HEK293 (cell line): ENCODE results near the gene MRPL41.
"Not testable (repeated sequence)": the region's sequence is repeated elsewhere in the genome, so short reads cannot be mapped to it uniquely, and the experiment has no call there.

Experiments used
- CTCF ChIA-PET: fragments of 350-600 bp; formaldehyde crosslinking; extraction: SDS; loops from one replicate; lab custom pipeline; 2021; ENCODE audit warnings: antibody characterized with exemption; lab: Yijun Ruan, JAX
- POLR2A ChIA-PET: fragments of 300-600 bp; formaldehyde crosslinking; extraction: SDS; loops from one replicate; lab custom pipeline; 2020; ENCODE audit warnings: antibody characterized with exemption, inconsistent platforms; lab: Yijun Ruan, JAX
- H3K27ac ChIP-seq: fragments of 200-500 bp; sonication (Bioruptor generic); 2 replicates; pipeline ENCODE4 v1.5.1; 2014; ENCODE audit warnings: low read depth, low read length, control low read depth, inconsistent platforms; ENCODE audit errors: extremely low read depth
- H3K36me3 ChIP-seq, 2 experiments: fragments of 200-500 bp in 1 of 2; sonication (Bioruptor generic) in 1 of 2; 1 replicate in 1 of 2; 2 replicates in 1 of 2; pipeline ENCODE4 v1.5.1; 2014 to 2017; ENCODE audit warnings: inconsistent platforms in 2 of 2, low read length in 2 of 2; ENCODE audit not compliant: control insufficient read depth in 2 of 2, insufficient read depth in 1 of 2
- H3K4me1 ChIP-seq: fragments of 200-500 bp; sonication (Bioruptor generic); 2 replicates; pipeline ENCODE4 v1.5.1; 2014; ENCODE audit warnings: mild to moderate bottlenecking, low read length, inconsistent platforms; ENCODE audit not compliant: control insufficient read depth, insufficient read depth
- H3K4me3 ChIP-seq: 2 replicates; pipeline ENCODE4 v1.5.1; 2011; ENCODE audit warnings: low read depth, mild to moderate bottlenecking, control low read depth, low read length, moderate library complexity
- H3K9me3 ChIP-seq: fragments of 200-500 bp; sonication (Bioruptor generic); 2 replicates; pipeline ENCODE4 v1.5.1; 2014; ENCODE audit warnings: low read depth, low read length, inconsistent platforms; ENCODE audit not compliant: control insufficient read depth, insufficient read depth
- EGR2 ChIP-seq: fragments of 450-650 bp; formaldehyde crosslinking; IDR thresholded peaks from 2 replicates; pipeline ENCODE4 v1.5.1; 2016; ENCODE audit warnings: low read depth, missing biosample characterization, missing genetic modification characterization
- GLIS1 ChIP-seq: fragments of 450-650 bp; formaldehyde crosslinking; IDR thresholded peaks from 2 replicates; pipeline ENCODE4 v1.5.1; 2016; ENCODE audit warnings: missing biosample characterization, missing genetic modification characterization
- HOXA7 ChIP-seq: sonication (generic); formaldehyde crosslinking; IDR thresholded peaks from 2 replicates; pipeline ENCODE4 v1.8.1; 2022; ENCODE audit warnings: missing genetic modification reagents, borderline replicate concordance
- HOXD13 ChIP-seq: sonication (generic); formaldehyde crosslinking; IDR thresholded peaks from 2 replicates; pipeline ENCODE4 v1.8.0; 2022; ENCODE audit warnings: missing genetic modification reagents, borderline replicate concordance
- IKZF3 ChIP-seq: fragments of 450-650 bp; IDR thresholded peaks from 2 replicates; pipeline ENCODE4 v1.5.0; 2018; ENCODE audit warnings: missing biosample characterization, mild to moderate bottlenecking, missing genetic modification characterization, moderate library complexity
- KLF8 ChIP-seq: fragments of 450-650 bp; formaldehyde crosslinking; IDR thresholded peaks from 2 replicates; pipeline ENCODE4 v1.5.1; 2016; ENCODE audit warnings: missing biosample characterization, missing genetic modification characterization
- SCRT2 ChIP-seq: fragments of 450-650 bp; formaldehyde crosslinking; IDR thresholded peaks from 2 replicates; pipeline ENCODE4 v1.5.1; 2016; ENCODE audit warnings: missing biosample characterization, missing genetic modification characterization
- ZBTB17 ChIP-seq: fragments of 450-650 bp; formaldehyde crosslinking; IDR thresholded peaks from 2 replicates; pipeline ENCODE4 v1.5.1; 2016; ENCODE audit warnings: missing biosample characterization, missing genetic modification characterization
- ZFHX2 ChIP-seq: fragments of 450-650 bp; formaldehyde crosslinking; conservative IDR thresholded peaks from 2 replicates; pipeline ENCODE4 v1.5.1; 2016; ENCODE audit warnings: missing biosample characterization, missing genetic modification characterization
- ZNF169 ChIP-seq: fragments of 450-650 bp; formaldehyde crosslinking; IDR thresholded peaks from 2 replicates; pipeline ENCODE4 v1.5.1; 2016; ENCODE audit warnings: missing biosample characterization, missing genetic modification characterization
- ZNF19 ChIP-seq: fragments of 450-650 bp; formaldehyde crosslinking; IDR thresholded peaks from 2 replicates; pipeline ENCODE4; 2016; ENCODE audit warnings: missing biosample characterization, missing genetic modification characterization, low read depth
- ZNF214 ChIP-seq: fragments of 450-650 bp; formaldehyde crosslinking; IDR thresholded peaks from 2 replicates; pipeline ENCODE4 v1.5.1; 2017; ENCODE audit warnings: missing biosample characterization, mild to moderate bottlenecking, missing genetic modification characterization, borderline replicate concordance
- ZNF223 ChIP-seq: fragments of 450-650 bp; formaldehyde crosslinking; IDR thresholded peaks from 2 replicates; pipeline ENCODE4 v1.5.1; 2016; ENCODE audit warnings: missing biosample characterization, missing genetic modification characterization
- ZNF266 ChIP-seq: fragments of 450-650 bp; formaldehyde crosslinking; IDR thresholded peaks from 2 replicates; pipeline ENCODE4 v1.5.1; 2016; ENCODE audit warnings: missing biosample characterization, missing genetic modification characterization, low read depth
- ZNF366 ChIP-seq: fragments of 450-650 bp; formaldehyde crosslinking; conservative IDR thresholded peaks from 2 replicates; pipeline ENCODE4 v1.5.1; 2016; ENCODE audit warnings: missing biosample characterization, missing genetic modification characterization
- ZNF549 ChIP-seq: fragments of 450-650 bp; IDR thresholded peaks from 2 replicates; pipeline ENCODE4 v1.5.1; 2018; ENCODE audit warnings: missing biosample characterization, missing genetic modification characterization, mild to moderate bottlenecking, inconsistent platforms, moderate library complexity
- ZNF610 ChIP-seq: fragments of 450-650 bp; formaldehyde crosslinking; IDR thresholded peaks from 2 replicates; pipeline ENCODE4 v1.5.1; 2016; ENCODE audit warnings: missing biosample characterization, missing genetic modification characterization, borderline replicate concordance
- ZNF837 ChIP-seq: fragments of 450-650 bp; formaldehyde crosslinking; IDR thresholded peaks from 2 replicates; pipeline ENCODE4 v1.5.1; 2016; ENCODE audit warnings: missing biosample characterization, missing genetic modification characterization
- TF ChIP-seq, protein P1 (sequence below): fragments of 450-650 bp; formaldehyde crosslinking; IDR thresholded peaks from 2 replicates; pipeline ENCODE4 v1.5.1; 2017; ENCODE audit warnings: missing biosample characterization, missing genetic modification characterization
- TF ChIP-seq, protein P2 (sequence below): fragments of 450-650 bp; formaldehyde crosslinking; IDR thresholded peaks from 2 replicates; pipeline ENCODE4 v1.5.1; 2016; ENCODE audit warnings: missing biosample characterization, missing genetic modification characterization

MRPL41 gene

DNA sequence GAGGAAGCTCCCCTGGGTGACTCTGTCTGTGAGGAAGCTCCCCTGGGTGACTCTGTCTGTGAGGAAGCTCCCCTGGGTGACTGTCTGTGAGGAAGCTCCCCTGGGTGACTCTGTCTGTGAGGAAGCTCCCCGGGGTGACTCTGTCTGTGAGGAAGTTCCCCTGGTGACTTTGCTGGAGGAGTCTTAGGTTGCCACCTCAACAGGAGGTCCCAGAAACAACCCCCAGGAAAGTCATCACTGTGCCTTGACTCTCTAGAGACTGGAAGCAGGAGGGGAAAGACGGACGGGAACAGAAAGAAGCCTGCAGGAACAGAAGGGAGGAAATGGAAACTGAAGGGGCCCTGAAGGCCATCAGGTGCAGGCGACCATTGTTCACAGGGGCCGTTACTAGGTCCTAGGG lies 16.8 kb downstream of the MRPL41 start:
- H3K9me3 ChIP-seq, CTCF ChIA-PET, POLR2A ChIA-PET, H3K27ac ChIP-seq: not testable (repeated sequence)
- TF ChIP-seq GLIS1 (tag by site-specific recombination) = peak; percentile 68
- TF ChIP-seq, all 188 proteins: peak for 1; not testable (repeated sequence) for 187
- peaks cover 10 to 45% of the 10 kb centered on the region in 2 experiments for H3K36me3 ChIP-seq
- not testable (repeated sequence) for H3K4me1 ChIP-seq, H3K4me3 ChIP-seq

DNA sequence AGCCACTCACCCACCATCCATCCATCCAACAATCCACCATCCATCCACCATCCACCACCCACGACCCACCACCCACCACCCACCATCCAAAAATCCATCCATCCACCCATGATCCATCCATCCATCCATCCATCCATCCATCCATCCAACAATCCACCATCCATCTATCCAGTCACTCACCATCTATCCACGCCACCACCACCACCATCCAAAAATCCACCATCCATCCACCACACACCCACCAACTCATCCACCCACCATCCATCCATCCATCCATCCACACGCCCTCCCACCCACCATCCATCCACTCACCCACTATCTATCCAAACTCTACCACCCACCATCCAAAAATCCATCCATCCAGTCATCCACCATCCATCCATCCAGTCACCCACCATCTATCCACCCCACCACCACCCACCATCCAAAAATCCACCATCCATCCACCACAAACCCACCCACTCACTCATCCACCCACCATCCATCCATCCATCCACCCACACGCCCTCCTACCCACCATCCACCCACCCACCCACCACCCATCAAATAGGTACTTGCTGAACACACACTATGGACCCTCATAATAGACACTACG lies 18.0 kb downstream of the MRPL41 start:
- no peaks in the 10 kb centered on the region for H3K9me3 ChIP-seq
- TF ChIP-seq ZNF266 (tag by site-specific recombination) (0 out of 2 replicates have a peak, but pooled peaks have one; percentile 21), EGR2 (tag by site-specific recombination) (peak; percentile 100), ZFHX2 (tag by site-specific recombination) (peak; percentile 99), ZNF366 (peak; percentile 90), ZBTB17 (peak; percentile 78), ZNF214 (no peak)
- H3K4me1 ChIP-seq = no peaks in the 10 kb centered on the region
- no peak overlapping the region for H3K4me3 ChIP-seq
- CTCF ChIA-PET = interaction anchor here (1.0 kb wide), 1 partner anchor 10 kb away, joined by 3 read pairs; no protein-coding TSS in a partner anchor
- peaks cover 12 to 43% of the 10 kb centered on the region in 2 experiments for H3K36me3 ChIP-seq
- POLR2A ChIA-PET = no interaction called here
- H3K27ac ChIP-seq = no peak overlapping the region

GRCh38 chr9:137570566-137570965 lies 18.9 kb downstream of the MRPL41 start:
- ChIA-PET POLR2A (no interaction called here), CTCF (interaction anchor here (1.0 kb wide), 1 partner anchor 9 kb away, joined by 3 read pairs; no protein-coding TSS in a partner anchor)
- H3K36me3 ChIP-seq = peaks cover 12 to 48% of the 10 kb centered on the region in 2 experiments
- H3K4me1 ChIP-seq = no peaks in the 10 kb centered on the region
- TF ChIP-seq HOXD13 (CRISPR knock-in tag) (no peak), ZNF19 (tag by site-specific recombination) (no peak), ZNF169 (tag by site-specific recombination) (no peak), ZNF549 (no peak), ZNF837 (no peak), HOXA7 (no peak), IKZF3 (tag by site-specific recombination) (no peak), ZNF610 (tag by site-specific recombination) (no peak), KLF8 (no peak), ZNF223 (no peak), SCRT2 (tag by site-specific recombination) (no peak)
- TF ChIP-seq, protein P1, sequence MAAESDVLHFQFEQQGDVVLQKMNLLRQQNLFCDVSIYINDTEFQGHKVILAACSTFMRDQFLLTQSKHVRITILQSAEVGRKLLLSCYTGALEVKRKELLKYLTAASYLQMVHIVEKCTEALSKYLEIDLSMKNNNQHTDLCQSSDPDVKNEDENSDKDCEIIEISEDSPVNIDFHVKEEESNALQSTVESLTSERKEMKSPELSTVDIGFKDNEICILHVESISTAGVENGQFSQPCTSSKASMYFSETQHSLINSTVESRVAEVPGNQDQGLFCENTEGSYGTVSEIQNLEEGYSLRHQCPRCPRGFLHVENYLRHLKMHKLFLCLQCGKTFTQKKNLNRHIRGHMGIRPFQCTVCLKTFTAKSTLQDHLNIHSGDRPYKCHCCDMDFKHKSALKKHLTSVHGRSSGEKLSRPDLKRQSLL (tag by site-specific recombination) = no peak
- TF ChIP-seq, protein P2, sequence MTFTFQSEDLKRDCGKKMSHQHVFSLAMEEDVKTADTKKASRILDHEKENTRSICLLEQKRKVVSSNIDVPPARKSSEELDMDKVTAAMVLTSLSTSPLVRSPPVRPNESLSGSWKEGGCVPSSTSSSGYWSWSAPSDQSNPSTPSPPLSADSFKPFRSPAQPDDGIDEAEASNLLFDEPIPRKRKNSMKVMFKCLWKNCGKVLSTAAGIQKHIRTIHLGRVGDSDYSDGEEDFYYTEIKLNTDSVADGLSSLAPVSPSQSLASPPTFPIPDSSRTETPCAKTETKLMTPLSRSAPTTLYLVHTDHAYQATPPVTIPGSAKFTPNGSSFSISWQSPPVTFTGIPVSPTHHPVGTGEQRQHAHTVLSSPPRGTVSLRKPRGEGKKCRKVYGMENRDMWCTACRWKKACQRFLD (tag by site-specific recombination) = no peak
- no peak overlapping the region for H3K4me3 ChIP-seq
- H3K27ac ChIP-seq = no peak overlapping the region
- H3K9me3 ChIP-seq = no peaks in the 10 kb centered on the region
